ENCODE data around the gene ERICH6B.

Gene ERICH6B

DNA sequence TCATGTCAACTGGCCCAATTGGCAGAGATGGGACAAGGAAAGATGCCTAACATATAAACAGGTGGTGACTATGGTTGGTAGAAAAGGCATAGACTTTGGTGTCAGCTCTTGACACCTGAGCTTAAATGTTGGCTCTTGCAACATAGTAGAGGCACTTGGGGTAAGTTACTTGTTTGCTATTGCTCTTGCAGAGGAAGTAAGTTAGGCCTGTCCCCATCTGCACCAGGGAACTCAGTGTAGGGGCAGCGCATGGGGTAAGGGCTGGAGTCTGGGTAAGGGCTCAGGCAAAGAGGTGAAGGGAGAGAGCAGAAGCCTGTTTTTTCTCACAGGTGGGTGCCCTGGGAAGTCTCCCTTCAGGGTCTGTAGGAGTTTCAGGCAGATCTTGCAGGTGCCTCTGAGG is 27.6 kb downstream of the ERICH6B start:
- Histone ChIP-seq H3K4me1 (no peaks in the 10 kb centered on the region), H3K9me3 (ENCODE audit: control insufficient read depth, low read length) (no peaks in the 10 kb centered on the region), H3K4me2 (ENCODE audit: low read length) (no peak overlapping the region), H3K27ac (no peak overlapping the region), H3K79me2 (no peaks in the 10 kb centered on the region), H2AFZ (no peak overlapping the region), H3K36me3 (ENCODE audit: control insufficient read depth, insufficient read depth, low read length) (no peaks in the 10 kb centered on the region), H3K4me3 (ENCODE audit: low read depth, low read length) (no peak overlapping the region), H3K27me3 (ENCODE audit: control insufficient read depth, insufficient read depth, low read length) (no peaks in the 10 kb centered on the region), H3K9ac (no peak overlapping the region)
- TF ChIP-seq, protein P1, sequence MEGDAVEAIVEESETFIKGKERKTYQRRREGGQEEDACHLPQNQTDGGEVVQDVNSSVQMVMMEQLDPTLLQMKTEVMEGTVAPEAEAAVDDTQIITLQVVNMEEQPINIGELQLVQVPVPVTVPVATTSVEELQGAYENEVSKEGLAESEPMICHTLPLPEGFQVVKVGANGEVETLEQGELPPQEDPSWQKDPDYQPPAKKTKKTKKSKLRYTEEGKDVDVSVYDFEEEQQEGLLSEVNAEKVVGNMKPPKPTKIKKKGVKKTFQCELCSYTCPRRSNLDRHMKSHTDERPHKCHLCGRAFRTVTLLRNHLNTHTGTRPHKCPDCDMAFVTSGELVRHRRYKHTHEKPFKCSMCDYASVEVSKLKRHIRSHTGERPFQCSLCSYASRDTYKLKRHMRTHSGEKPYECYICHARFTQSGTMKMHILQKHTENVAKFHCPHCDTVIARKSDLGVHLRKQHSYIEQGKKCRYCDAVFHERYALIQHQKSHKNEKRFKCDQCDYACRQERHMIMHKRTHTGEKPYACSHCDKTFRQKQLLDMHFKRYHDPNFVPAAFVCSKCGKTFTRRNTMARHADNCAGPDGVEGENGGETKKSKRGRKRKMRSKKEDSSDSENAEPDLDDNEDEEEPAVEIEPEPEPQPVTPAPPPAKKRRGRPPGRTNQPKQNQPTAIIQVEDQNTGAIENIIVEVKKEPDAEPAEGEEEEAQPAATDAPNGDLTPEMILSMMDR (IDR thresholded peaks at IDR 0.05) = no peak

DNA sequence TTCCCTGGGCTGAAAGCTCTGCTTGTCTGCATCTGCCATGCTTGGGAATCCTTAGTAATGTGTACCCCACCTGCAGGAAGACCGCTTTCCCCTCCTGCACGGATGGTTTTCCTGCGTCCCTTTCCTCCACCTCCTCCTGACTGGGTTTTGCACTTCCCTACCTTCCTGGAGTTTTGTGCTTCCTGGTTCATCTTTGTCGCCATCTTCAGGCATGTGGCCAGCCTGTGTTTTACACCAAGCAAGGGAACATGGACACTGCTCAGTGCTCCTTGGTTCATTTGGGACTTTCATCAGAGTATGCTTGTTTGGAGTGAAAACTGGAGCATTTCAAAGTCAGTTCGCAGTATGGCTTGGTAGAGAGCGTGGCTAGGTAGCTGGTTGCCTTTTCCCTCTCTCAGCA is 30.7 kb downstream of the ERICH6B start:
- Histone ChIP-seq H3K4me3 (ENCODE audit: low read depth, low read length) (no peak overlapping the region), H3K9me3 (ENCODE audit: control insufficient read depth, low read length) (no peaks in the 10 kb centered on the region), H3K27me3 (ENCODE audit: control insufficient read depth, insufficient read depth, low read length) (no peaks in the 10 kb centered on the region), H3K9ac (no peak overlapping the region), H3K79me2 (no peaks in the 10 kb centered on the region), H3K27ac (no peak overlapping the region), H3K4me1 (no peaks in the 10 kb centered on the region), H3K36me3 (ENCODE audit: control insufficient read depth, insufficient read depth, low read length) (no peaks in the 10 kb centered on the region), H2AFZ (no peak overlapping the region), H3K4me2 (ENCODE audit: low read length) (no peak overlapping the region)
- TF ChIP-seq, protein P1 (IDR thresholded peaks at IDR 0.05) = no peak

DNA sequence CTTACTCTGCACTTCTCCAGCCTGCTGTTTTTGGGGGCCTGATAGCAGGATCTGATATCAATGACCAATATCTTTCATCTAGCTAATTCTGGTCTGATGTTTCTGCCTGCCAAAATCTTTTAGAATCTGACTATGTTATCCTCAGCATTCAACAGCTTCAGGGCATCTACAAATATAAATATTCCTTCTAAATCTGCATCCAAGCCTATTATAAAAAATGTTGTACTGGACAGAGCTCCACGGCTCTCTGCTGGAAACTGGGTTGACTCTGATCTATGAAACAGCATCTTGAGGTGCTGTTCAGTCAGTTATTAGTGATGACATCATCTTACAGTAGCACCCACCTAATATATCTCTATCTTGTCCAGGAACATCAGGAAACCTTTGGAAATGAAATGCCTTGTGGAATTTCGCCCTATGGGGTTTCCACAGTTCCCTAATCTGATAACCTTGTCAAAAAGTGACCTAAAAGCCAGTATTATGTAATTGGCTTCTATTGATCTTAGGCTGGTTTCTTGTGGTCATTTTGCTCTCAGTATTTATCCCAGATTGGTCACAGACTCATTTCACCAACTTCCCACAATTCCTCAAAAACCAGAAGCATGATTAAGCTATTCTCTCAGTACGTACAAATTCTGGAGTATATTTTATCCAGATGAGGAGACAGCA is 33.0 kb downstream of the ERICH6B start:
- no peak overlapping the region for H3K4me2 ChIP-seq (ENCODE audit: low read length)
- TF ChIP-seq, protein P1 (IDR thresholded peaks at IDR 0.05) = no peak
- H3K9me3 ChIP-seq (ENCODE audit: control insufficient read depth, low read length) = no peaks in the 10 kb centered on the region
- no peak overlapping the region for H3K9ac ChIP-seq
- no peak overlapping the region for H3K4me3 ChIP-seq (ENCODE audit: low read depth, low read length)
- H3K79me2 ChIP-seq = no peaks in the 10 kb centered on the region
- H3K4me1 ChIP-seq = no peaks in the 10 kb centered on the region
- H2AFZ ChIP-seq = no peak overlapping the region
- H3K36me3 ChIP-seq (ENCODE audit: control insufficient read depth, insufficient read depth, low read length) = no peaks in the 10 kb centered on the region
- H3K27ac ChIP-seq = no peak overlapping the region
- no peaks in the 10 kb centered on the region for H3K27me3 ChIP-seq (ENCODE audit: control insufficient read depth, insufficient read depth, low read length)

DNA sequence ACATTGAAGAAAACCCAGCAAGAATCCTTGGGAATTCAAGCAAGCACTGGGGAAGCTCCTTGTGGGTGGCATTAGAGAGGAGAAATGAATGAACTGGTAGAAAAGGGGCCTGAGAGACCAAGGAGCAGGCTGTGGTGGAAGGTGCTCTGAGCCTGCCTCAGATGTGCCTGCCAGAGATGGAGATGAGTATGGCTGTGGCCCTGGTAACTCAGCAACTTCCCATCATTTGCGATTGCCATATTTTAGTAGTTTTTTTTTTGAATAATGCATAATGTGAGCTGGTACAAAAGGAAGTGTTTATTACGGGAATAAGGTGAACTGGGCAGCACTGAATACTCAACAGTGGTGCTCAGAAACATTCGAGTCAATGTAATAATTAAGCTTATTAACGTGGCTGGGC is 39.1 kb downstream of the ERICH6B start:
- no peaks in the 10 kb centered on the region for H3K9me3 ChIP-seq (ENCODE audit: control insufficient read depth, low read length)
- H3K4me3 ChIP-seq (ENCODE audit: low read depth, low read length) = no peak overlapping the region
- TF ChIP-seq, protein P1 (IDR thresholded peaks at IDR 0.05) = no peak
- no peak overlapping the region for H2AFZ ChIP-seq
- no peaks in the 10 kb centered on the region for H3K4me1 ChIP-seq
- H3K27ac ChIP-seq = no peak overlapping the region
- no peaks in the 10 kb centered on the region for H3K79me2 ChIP-seq
- no peaks in the 10 kb centered on the region for H3K36me3 ChIP-seq (ENCODE audit: control insufficient read depth, insufficient read depth, low read length)
- no peaks in the 10 kb centered on the region for H3K27me3 ChIP-seq (ENCODE audit: control insufficient read depth, insufficient read depth, low read length)
- no peak overlapping the region for H3K9ac ChIP-seq
- H3K4me2 ChIP-seq (ENCODE audit: low read length) = no peak overlapping the region

DNA sequence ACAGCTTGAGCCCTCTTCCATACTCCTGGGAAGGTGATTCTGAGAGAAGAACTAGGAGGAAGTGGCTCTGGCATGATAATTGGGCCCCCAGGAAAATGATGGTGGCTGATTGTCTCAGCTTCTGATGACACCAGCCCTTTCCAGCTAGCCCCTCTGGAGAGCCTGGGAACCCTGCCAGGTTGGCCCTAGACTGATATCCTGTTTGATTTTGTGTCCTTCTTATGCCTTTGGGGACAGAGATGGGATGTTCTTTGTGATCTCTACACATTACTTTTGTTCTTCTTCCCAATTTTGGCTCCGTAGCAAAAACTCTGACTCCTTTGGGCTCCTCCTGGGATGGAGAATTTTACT is 39.7 kb downstream of the ERICH6B start:
- Histone ChIP-seq H3K79me2 (no peaks in the 10 kb centered on the region), H3K4me3 (ENCODE audit: low read depth, low read length) (no peak overlapping the region), H2AFZ (no peak overlapping the region), H3K27ac (no peak overlapping the region), H3K4me2 (ENCODE audit: low read length) (no peak overlapping the region), H3K9ac (no peak overlapping the region), H3K4me1 (no peaks in the 10 kb centered on the region), H3K9me3 (ENCODE audit: control insufficient read depth, low read length) (no peaks in the 10 kb centered on the region), H3K27me3 (ENCODE audit: control insufficient read depth, insufficient read depth, low read length) (no peaks in the 10 kb centered on the region), H3K36me3 (ENCODE audit: control insufficient read depth, insufficient read depth, low read length) (no peaks in the 10 kb centered on the region)
- TF ChIP-seq, protein P1 (IDR thresholded peaks at IDR 0.05) = no peak
